HepG2 (cell line): ENCODE data around the gene SCYGR4. TPM values are rescaled to one million over a fixed set of nuclear protein-coding genes. Genes with fewer than 3 reads are reported as not detected.

Source experiments
- AKNA ChIP-seq: sonication (generic); formaldehyde crosslinking; IDR thresholded peaks from 2 replicates; pipeline ENCODE4 v1.4.0; 2020; ENCODE audit warnings: missing genetic modification reagents, borderline replicate concordance
- CAMTA2 ChIP-seq: sonication (generic); formaldehyde crosslinking; IDR thresholded peaks from 2 replicates; pipeline ENCODE4 v1.4.0; 2020; ENCODE audit warnings: mild to moderate bottlenecking, missing genetic modification reagents, borderline replicate concordance
- ELF4 ChIP-seq: sonication (generic); formaldehyde crosslinking; IDR thresholded peaks from 2 replicates; pipeline ENCODE4 v1.5.0; 2020; ENCODE audit warnings: missing genetic modification reagents, mild to moderate bottlenecking, moderate library complexity, borderline replicate concordance
- ESRRA ChIP-seq: sonication (generic); formaldehyde crosslinking; IDR thresholded peaks from 2 replicates; pipeline ENCODE4 v1.5.1; 2020; ENCODE audit warnings: mild to moderate bottlenecking, low read depth, missing genetic modification reagents
- FOXC1 ChIP-seq: sonication (generic); formaldehyde crosslinking; IDR thresholded peaks from 2 replicates; pipeline ENCODE4 v1.8.0; 2022; ENCODE audit warnings: mild to moderate bottlenecking, missing genetic modification reagents, borderline replicate concordance
- GATAD1 ChIP-seq: IDR thresholded peaks from 2 replicates; pipeline ENCODE4 v1.6.1; 2016; ENCODE audit warnings: missing genetic modification reagents, missing compliant biosample characterization
- HNRNPLL ChIP-seq: fragments of 200-400 bp; formaldehyde crosslinking; IDR thresholded peaks from 2 replicates; pipeline ENCODE4 v1.6.1; 2017; ENCODE audit warnings: mild to moderate bottlenecking, low read depth, low read length; ENCODE audit not compliant: poor library complexity, severe bottlenecking
- MAX ChIP-seq: IDR thresholded peaks from 2 replicates; pipeline ENCODE4 v1.6.1; 2012; ENCODE audit warnings: inconsistent platforms
- MLLT10 ChIP-seq: sonication (generic); formaldehyde crosslinking; IDR thresholded peaks from 2 replicates; pipeline ENCODE4 v1.4.0; 2020; ENCODE audit warnings: missing genetic modification reagents
- NFE2 ChIP-seq: sonication (generic); formaldehyde crosslinking; IDR thresholded peaks from 2 replicates; pipeline ENCODE4 v1.4.0; 2020; ENCODE audit warnings: missing genetic modification reagents
- SP2 ChIP-seq: sonication (generic); formaldehyde crosslinking; IDR thresholded peaks from 2 replicates; pipeline ENCODE4 v1.5.1; 2020; ENCODE audit warnings: mild to moderate bottlenecking, missing genetic modification reagents
- TFAP4 ChIP-seq: sonication (generic); IDR thresholded peaks from 2 replicates; pipeline ENCODE4 v1.6.1; 2016; ENCODE audit warnings: low read depth, borderline replicate concordance
- TOPORS ChIP-seq: sonication (generic); formaldehyde crosslinking; IDR thresholded peaks from 2 replicates; pipeline ENCODE4 v1.8.0; 2023; ENCODE audit warnings: mild to moderate bottlenecking, missing genetic modification reagents
- ZC3H4 ChIP-seq: sonication (generic); formaldehyde crosslinking; IDR thresholded peaks from 2 replicates; pipeline ENCODE4 v1.4.0; 2020; ENCODE audit warnings: missing genetic modification reagents, borderline replicate concordance
- ZFP90 ChIP-seq: sonication (generic); formaldehyde crosslinking; IDR thresholded peaks from 2 replicates; pipeline ENCODE4 v1.8.0; 2022; ENCODE audit warnings: missing genetic modification reagents, mild to moderate bottlenecking, inconsistent platforms, borderline replicate concordance
- ZNF136 ChIP-seq: sonication (generic); formaldehyde crosslinking; IDR thresholded peaks from 2 replicates; pipeline ENCODE4 v1.8.1; 2022; ENCODE audit warnings: low read depth, mild to moderate bottlenecking, moderate library complexity, missing genetic modification reagents
- ZNF260 ChIP-seq: sonication (generic); formaldehyde crosslinking; IDR thresholded peaks from 2 replicates; pipeline ENCODE4 v1.4.0; 2020; ENCODE audit warnings: missing genetic modification reagents, low read depth, mild to moderate bottlenecking, borderline replicate concordance
- ZNF292 ChIP-seq: sonication (generic); formaldehyde crosslinking; IDR thresholded peaks from 2 replicates; pipeline ENCODE4 v1.8.1; 2022; ENCODE audit warnings: mild to moderate bottlenecking, low read depth, missing genetic modification reagents, borderline replicate concordance
- ZNF3 ChIP-seq: IDR thresholded peaks from 2 replicates; pipeline ENCODE4 v1.7.0; 2017; ENCODE audit warnings: inconsistent platforms
- ZNF607 ChIP-seq: sonication (generic); formaldehyde crosslinking; IDR thresholded peaks from 2 replicates; pipeline ENCODE4 v1.5.1; 2020; ENCODE audit warnings: missing genetic modification reagents, mild to moderate bottlenecking, borderline replicate concordance
- ZNF713 ChIP-seq: sonication (generic); formaldehyde crosslinking; IDR thresholded peaks from 2 replicates; pipeline ENCODE4 v1.4.0; 2020; ENCODE audit warnings: mild to moderate bottlenecking, missing genetic modification reagents
- ZNF777 ChIP-seq: sonication (generic); formaldehyde crosslinking; IDR thresholded peaks from 2 replicates; pipeline ENCODE4 v1.4.0; 2020; ENCODE audit warnings: missing genetic modification reagents
- ZSCAN25 ChIP-seq: sonication (generic); formaldehyde crosslinking; IDR thresholded peaks from 2 replicates; pipeline ENCODE4 v1.8.0; 2022; ENCODE audit warnings: mild to moderate bottlenecking, missing genetic modification reagents
- polyA plus RNA-seq, 8 experiments: library from polyadenylated mRNA; depleted of rRNA in 3 of 8; stranded (reverse) in 7 of 8; unstranded in 1 of 8; fragments of >200 nt; fragmentation: Illumina TruSeq in 4 of 8; extraction: Trizol in 4 of 8; gene quantifications; 2 replicates each; pipeline versions ENCODE4 v1.2.1 to v1.2.3, GENCODE V29; 2011 to 2016; ENCODE audit warnings: low read depth in 4 of 8, missing spikeins in 1 of 8, mixed read lengths in 1 of 8; ENCODE audit not compliant: insufficient read depth in 1 of 8
- total RNA-seq, 5 experiments: library from RNA; depleted of rRNA; stranded (reverse); fragments of >200 nt; fragmentation: Illumina TruSeq; extraction: Trizol; gene quantifications; 2 replicates each; pipeline ENCODE4 v1.2.3, GENCODE V29; 2016; ENCODE audit warnings: low read depth in 1 of 5
- TF ChIP-seq, protein P1 (sequence below): sonication (generic); formaldehyde crosslinking; IDR thresholded peaks from 2 replicates; pipeline ENCODE4 v1.4.0; 2020; ENCODE audit warnings: missing genetic modification reagents

The SCYGR4 gene
- total and polyA plus RNA-seq, 2 of the 13 experiments (the other 11 are each of a cell fraction or from before 2014, with no cell fraction given): not detected

- TF ChIP-seq AKNA (CRISPR knock-in tag): no peak
- no peak for TF ChIP-seq ZNF3 (CRISPR knock-in tag)
- no peak for TF ChIP-seq GATAD1 (CRISPR knock-in tag)
- TF ChIP-seq ZNF136: no peak
- no peak for TF ChIP-seq MLLT10 (CRISPR knock-in tag)
- no peak for TF ChIP-seq ZNF777 (CRISPR knock-in tag)
- TF ChIP-seq ZNF713 (CRISPR knock-in tag): no peak
- TF ChIP-seq HNRNPLL: no peak
- TF ChIP-seq MAX: peak; percentile 41; the same call in 1 of the 2 replicates
- TF ChIP-seq ZNF260: no peak
- peak; percentile 82; the same call in 1 of the 2 replicates for TF ChIP-seq TFAP4
- no peak for TF ChIP-seq ZNF607 (CRISPR knock-in tag)
- TF ChIP-seq, protein P1, sequence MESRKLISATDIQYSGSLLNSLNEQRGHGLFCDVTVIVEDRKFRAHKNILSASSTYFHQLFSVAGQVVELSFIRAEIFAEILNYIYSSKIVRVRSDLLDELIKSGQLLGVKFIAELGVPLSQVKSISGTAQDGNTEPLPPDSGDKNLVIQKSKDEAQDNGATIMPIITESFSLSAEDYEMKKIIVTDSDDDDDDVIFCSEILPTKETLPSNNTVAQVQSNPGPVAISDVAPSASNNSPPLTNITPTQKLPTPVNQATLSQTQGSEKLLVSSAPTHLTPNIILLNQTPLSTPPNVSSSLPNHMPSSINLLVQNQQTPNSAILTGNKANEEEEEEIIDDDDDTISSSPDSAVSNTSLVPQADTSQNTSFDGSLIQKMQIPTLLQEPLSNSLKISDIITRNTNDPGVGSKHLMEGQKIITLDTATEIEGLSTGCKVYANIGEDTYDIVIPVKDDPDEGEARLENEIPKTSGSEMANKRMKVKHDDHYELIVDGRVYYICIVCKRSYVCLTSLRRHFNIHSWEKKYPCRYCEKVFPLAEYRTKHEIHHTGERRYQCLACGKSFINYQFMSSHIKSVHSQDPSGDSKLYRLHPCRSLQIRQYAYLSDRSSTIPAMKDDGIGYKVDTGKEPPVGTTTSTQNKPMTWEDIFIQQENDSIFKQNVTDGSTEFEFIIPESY (CRISPR knock-in tag): no peak
- TF ChIP-seq SP2: no peak
- TF ChIP-seq ZSCAN25 (CRISPR knock-in tag): no peak
- no peak for TF ChIP-seq TOPORS
- peak; percentile 23; the same call in 1 of the 2 replicates for TF ChIP-seq FOXC1 (CRISPR knock-in tag)
- TF ChIP-seq NFE2 (CRISPR knock-in tag): no peak
- TF ChIP-seq ZC3H4 (CRISPR knock-in tag): no peak
- TF ChIP-seq CAMTA2 (CRISPR knock-in tag): no peak
- TF ChIP-seq ZFP90 (CRISPR knock-in tag): no peak
- TF ChIP-seq ESRRA (CRISPR knock-in tag): no peak
- peak; percentile 42; the same call in 1 of the 2 replicates for TF ChIP-seq ZNF292 (CRISPR knock-in tag)
- TF ChIP-seq ELF4 (CRISPR knock-in tag): no peak
These were observed 26.8 kb downstream of the SCYGR4 start (continued) for GRCh38 chr2:227643990-227644551.
